ENCODE measurements around the gene HEPHL1.

The HEPHL1 gene

DNA sequence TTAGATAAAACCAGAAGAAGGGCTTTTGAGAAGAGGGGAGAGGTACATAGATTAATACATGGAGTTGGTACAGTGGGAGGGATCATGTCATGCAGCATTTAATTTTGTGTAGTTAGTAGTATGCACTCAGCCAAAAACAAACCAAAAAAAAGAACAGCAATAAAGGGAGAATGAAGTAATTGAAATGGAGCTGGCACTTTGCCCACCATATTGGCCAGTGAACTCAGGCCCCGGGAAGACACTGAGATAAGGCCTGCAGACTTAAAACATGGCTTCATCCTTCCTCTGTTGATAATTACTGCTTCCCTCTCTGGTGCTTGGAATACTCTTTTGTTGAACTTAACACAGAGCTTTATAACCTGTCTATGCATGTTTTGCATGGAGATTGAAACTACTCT, 110.6 kb downstream of the HEPHL1 start:
- DNase-seq = no peak

- DNase-seq = no peak
Measured at GRCh38 chr11:94132152-94132558, 111.0 kb downstream of the HEPHL1 start.

DNA sequence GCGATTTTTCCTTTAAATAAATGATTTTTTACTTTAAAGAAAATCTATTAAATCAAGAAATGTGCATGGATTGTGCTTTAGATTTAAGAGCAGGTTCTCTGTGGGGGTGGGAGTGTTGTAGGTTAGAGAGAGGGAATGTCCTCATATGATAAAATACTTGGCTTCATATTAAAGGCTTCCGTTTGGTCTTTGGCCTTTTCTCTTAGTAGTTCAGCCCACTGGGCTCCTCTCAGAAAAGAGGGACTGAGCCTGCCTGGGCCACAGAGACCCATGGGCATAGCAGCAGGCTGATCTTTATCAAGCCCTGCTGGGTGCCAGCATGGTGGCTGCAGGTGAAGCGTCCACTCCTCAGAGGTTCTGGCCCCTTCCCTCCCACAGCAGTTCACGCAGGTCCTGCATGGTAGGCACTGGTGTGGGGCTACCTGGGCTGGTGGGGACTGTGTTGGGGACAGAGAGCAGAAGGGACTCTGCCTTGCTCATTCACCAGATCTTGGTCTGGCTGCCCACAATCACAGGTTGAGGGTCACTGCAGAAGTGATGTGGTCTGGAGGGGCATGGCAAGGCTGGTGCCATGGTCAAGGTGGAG, 111.8 kb downstream of the HEPHL1 start:
- DNase-seq = no peak

GRCh38 chr11:94133752-94134151, 112.6 kb downstream of the HEPHL1 start:
- no peak for DNase-seq

DNA sequence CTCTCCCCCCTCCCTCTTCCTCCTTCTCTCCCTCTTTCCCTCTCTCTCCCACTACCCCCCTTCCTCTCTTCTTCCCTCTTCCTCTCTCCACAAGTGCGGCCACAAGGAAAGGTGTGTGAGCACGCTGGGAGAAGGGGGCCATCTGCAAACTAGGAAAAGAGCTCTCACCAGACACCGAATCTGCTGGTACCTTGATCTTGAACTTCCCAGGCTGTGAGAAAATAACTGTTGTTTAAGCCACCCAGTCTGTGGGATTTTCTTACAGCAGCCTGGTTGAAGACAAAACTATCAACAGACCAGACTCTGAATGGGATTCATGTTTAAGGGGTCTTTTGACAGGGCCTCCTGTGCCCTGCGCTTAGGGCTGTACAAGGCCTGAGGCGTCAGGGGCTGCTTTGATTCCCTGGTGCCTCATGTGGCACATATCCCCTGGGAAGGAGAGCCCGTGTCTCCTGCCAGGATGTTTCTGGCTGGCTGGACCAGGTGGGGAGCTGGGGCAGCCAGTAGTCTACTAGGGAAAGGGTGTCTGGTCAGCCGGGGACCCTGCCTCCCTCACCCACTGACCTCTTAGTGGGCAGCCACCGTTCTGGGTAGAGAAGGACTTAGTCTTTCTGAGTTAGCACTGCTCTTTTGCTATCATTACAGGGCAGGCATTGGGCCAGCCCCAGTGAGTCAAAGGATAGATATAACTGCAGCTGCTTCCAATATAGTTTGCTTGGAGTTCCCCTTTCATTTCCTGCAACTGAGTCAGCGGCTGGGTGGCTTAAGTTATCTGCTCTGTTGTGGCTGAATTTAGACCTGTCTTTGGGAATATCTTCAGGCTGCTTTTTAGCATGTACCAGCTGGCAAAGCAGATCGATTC, 113.7 kb downstream of the HEPHL1 start:
- DNase-seq = no peak

- DNase-seq = no peak
Measured at GRCh38 chr11:94139416-94139815, 118.3 kb downstream of the HEPHL1 start.

DNA sequence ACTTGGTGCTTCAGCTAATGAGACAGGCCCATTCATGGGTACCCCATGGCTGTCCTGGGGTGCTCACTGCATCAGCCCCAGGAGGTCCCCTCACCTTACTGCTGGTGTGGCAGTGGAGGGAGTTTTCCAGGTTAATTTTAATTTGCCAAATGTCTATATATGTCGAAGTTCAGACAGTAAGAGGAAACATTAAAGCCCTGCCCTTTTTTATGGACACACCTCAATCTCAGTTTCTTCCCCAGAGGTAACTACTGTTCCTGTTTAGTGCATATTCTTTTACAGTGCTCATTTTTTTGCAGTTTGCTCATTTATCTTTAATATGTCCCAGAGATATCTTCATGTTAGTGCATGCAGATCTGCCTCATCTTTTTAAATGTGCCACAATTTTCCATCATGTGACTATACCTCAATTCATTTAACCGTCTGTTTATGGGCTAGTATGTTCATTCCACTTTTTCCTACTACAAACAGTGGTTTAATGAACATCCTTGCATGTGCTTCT, 119.1 kb downstream of the HEPHL1 start:
- no peak for DNase-seq

DNA sequence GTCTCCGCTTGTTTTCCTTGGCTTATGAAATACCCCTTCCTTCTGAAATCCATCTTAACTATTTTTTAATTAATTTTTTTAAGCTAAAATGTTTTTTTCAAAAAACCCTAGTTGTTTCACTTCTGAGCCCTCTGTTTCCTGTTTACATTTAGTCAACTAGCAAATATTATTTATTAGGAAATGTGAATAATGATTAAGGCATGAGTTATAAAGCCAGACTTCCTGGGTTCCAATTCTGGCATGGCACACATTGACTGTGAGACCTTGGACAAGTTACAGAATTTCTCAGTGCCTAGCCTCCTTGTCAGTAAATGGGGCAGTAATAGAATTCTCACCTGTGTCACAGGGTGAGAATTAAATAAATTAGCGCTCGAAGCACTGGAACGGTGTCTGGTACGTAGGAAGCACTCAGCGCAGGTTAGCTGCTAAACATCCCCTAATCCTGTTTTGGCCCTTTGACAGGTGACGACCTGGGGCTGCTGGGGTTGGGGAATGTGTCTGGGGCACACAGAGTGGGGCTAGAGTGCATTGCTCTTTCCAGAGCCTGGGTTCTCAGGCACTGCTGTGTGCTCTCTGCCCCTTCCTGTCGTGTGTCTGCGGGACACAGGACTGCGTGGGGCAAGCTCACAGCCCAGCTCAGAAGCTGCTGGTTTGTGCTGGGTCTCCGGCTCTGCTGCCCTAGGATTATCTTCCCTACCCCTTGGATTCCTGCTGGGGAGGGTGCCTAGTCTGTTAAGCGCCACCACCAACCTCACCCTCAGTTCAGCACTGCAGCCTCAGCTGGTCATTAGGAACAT, 120.6 kb downstream of the HEPHL1 start:
- DNase-seq = no peak

GRCh38 chr11:94142308-94143281, 121.4 kb downstream of the HEPHL1 start:
- no peak for DNase-seq

GRCh38 chr11:94144216-94144615, 123.1 kb downstream of the HEPHL1 start:
- DNase-seq = no peak

DNA sequence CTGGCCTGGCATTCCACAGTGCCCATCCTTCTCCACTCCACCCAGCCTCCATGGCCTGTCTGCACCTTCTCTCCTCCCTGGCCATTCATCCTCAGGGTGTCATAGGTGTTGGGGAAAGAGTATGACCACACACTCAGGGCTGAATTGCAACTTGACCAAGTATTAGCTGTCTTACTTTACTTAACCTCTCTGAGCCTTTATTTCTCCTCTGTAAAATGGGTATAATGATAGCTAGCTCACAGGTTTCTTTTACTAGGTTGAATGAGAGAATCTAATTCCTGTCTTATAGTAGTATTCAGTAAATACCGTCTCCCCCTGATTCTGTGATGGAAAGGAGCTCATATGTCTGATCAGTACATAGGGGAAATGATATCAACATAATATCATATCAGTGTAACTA, 123.5 kb downstream of the HEPHL1 start:
- DNase-seq = no peak

DNA sequence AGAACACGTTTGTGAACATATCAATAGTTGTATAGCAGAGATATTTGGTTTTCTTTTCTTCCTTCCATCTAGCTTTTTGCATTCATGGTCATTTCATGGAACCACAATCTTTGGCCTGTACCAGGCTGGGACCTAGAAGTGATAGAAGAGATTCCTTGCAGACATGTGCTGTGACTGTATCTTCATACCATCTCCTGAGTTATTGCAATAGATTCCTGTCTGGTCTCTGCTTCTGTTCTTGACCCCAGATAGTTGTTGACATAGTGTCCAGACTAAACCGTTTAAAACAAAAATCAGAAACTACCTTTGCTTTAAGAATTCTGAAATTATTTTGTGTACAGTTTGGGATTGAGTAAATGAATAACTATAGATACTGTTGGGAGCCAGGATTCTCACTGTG, 124.3 kb downstream of the HEPHL1 start:
- no peak for DNase-seq

GRCh38 chr11:94145916-94146315, 124.8 kb downstream of the HEPHL1 start:
- DNase-seq = no peak

DNA sequence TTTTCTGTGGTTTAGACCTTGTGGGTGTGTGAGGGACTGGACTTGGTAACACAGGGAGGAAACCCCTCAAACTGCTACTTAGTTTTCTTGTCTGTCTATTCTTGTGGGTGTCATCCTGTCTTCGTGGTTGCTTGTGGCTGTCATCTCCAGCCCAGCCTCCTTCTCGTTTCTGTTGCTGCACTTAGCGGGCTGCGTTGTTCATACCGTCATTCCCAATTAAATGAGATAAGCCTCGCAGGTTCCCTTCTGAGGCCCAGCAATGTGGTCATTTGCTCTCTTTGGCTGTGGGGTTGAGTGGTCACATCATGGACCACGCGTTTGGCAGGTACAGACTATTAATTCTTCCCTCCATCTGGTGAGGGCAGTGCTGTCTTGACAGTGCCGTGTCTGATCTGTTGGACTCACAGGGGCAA, 126.3 kb downstream of the HEPHL1 start:
- no peak for DNase-seq

- DNase-seq = no peak
Measured at GRCh38 chr11:94148189-94148588, 127.0 kb downstream of the HEPHL1 start.

GRCh38 chr11:94149431-94150017, 128.4 kb downstream of the HEPHL1 start:
- no peak for DNase-seq

- no peak for DNase-seq
Measured at GRCh38 chr11:94150056-94150455, 128.9 kb downstream of the HEPHL1 start.

GRCh38 chr11:94150704-94151685, 129.8 kb downstream of the HEPHL1 start:
- no peak for DNase-seq

DNA sequence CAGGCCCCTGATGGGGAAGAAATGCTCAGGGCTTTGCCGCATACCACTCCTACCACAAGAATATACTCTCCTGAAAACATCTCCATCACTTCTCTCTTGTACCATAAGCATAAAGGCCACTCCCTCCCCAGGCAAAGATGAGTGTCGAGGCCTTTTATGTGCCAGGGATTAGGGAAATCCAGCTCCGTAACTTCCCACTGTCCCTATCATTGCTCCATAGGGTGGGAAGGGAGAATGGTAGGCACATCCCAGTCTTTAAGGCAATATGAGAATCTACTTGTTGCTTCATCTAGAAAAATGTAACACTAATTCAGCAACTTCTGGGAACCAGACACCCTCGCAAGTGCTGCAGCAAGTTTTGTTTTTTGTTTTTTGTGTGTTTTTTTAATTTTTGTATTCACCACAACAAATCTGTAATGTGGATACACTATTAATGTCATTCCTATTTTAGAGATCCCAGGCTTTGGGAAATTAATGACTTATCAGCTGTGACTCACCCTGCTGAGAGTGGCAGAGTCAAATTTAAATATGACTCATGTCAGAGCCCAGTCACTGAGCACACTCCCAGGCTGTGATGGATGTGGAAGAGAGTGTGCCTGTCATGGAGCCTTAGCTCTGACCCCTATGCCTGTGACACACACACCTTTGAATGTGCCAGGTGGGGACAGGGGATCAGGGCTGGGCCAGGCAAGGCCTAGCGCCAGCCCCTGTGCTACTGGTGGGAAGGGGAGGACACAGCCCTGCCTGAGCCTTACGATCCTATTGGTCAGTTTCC, 130.9 kb downstream of the HEPHL1 start:
- no peak for DNase-seq

GRCh38 chr11:94152678-94153065, 131.5 kb downstream of the HEPHL1 start:
- no peak for DNase-seq
